ENCODE results near the gene CFAP410.

The CFAP410 gene

GRCh38 chr21:44338971-44339910 is at the start of gene CFAP410:
Gene CFAP410, minus strand, starts transcription at chr21:44339390. Its CDS starts 196 bp downstream, at chr21:44339194.
- peak; percentile 97 for DNase-seq

GRCh38 chr21:44384968-44385367 is 45.8 kb upstream of the CFAP410 start:
- no peak for DNase-seq

- no peak for DNase-seq
Observed at GRCh38 chr21:44383216-44383615, 44.0 kb upstream of the CFAP410 start.

- DNase-seq, result no peak
Observed at GRCh38 chr21:44382536-44382935, 43.3 kb upstream of the CFAP410 start.

- DNase-seq, result no peak
Observed at GRCh38 chr21:44381874-44382273, 42.7 kb upstream of the CFAP410 start.

GRCh38 chr21:44380876-44381275 is 41.7 kb upstream of the CFAP410 start:
- DNase-seq, result no peak

GRCh38 chr21:44379991-44380865 is 41.0 kb upstream of the CFAP410 start:
- no peak for DNase-seq

GRCh38 chr21:44379515-44379848 is 40.3 kb upstream of the CFAP410 start:
- no peak for DNase-seq

- no peak for DNase-seq
Observed at GRCh38 chr21:44378646-44379514, 39.7 kb upstream of the CFAP410 start.

- no peak for DNase-seq
Observed at GRCh38 chr21:44377922-44378645, 38.9 kb upstream of the CFAP410 start.

- no peak for DNase-seq
Observed at GRCh38 chr21:44377201-44377921, 38.2 kb upstream of the CFAP410 start.

- no peak for DNase-seq
Observed at GRCh38 chr21:44376606-44377005, 37.4 kb upstream of the CFAP410 start.

GRCh38 chr21:44375761-44376241 is 36.6 kb upstream of the CFAP410 start:
- DNase-seq, result no peak

- DNase-seq, result no peak
Observed at GRCh38 chr21:44375281-44375651, 36.1 kb upstream of the CFAP410 start.

GRCh38 chr21:44374601-44375280 is 35.6 kb upstream of the CFAP410 start:
- DNase-seq, result no peak

GRCh38 chr21:44372616-44373015 is 33.4 kb upstream of the CFAP410 start:
- DNase-seq, result no peak

- no peak for DNase-seq
Observed at GRCh38 chr21:44371596-44371995, 32.4 kb upstream of the CFAP410 start.

GRCh38 chr21:44370786-44371410 is 31.7 kb upstream of the CFAP410 start:
- no peak for DNase-seq

- DNase-seq, result no peak
Observed at GRCh38 chr21:44370027-44370735, 31.0 kb upstream of the CFAP410 start.
